Activated naive CD4-positive, alpha-beta T cell treated with Interleukin-2 at 50 U/mL for 16 hours (primary cell): ENCODE measurements around the gene SPPL2B.

Experiments
- DNase-seq: peaks from one replicate; pipeline ENCODE4 v3.0.0-alpha.2; 2020

SPPL2B gene

GRCh38 chr19:2356036-2356646 lies 27.7 kb downstream of the SPPL2B start:
- DNase-seq, result no peak

- DNase-seq, result no peak
These were observed 29.1 kb downstream of the SPPL2B start for GRCh38 chr19:2357279-2358206.

- DNase-seq, result no peak
These were observed 30.2 kb downstream of the SPPL2B start for GRCh38 chr19:2358548-2359173.

- no peak for DNase-seq
These were observed 31.7 kb downstream of the SPPL2B start, which contains the start of gene TMPRSS9 for GRCh38 chr19:2359992-2360685. TMPRSS9 (plus strand) TSS chr19:2360265; CDS start chr19:2389786, 29,521 bp downstream.

- DNase-seq, result no peak
These were observed 32.3 kb downstream of the SPPL2B start for GRCh38 chr19:2360833-2361232.

- no peak for DNase-seq
These were observed 33.0 kb downstream of the SPPL2B start for GRCh38 chr19:2361246-2362045.

- no peak for DNase-seq
These were observed 33.8 kb downstream of the SPPL2B start for GRCh38 chr19:2362046-2362969.

GRCh38 chr19:2362970-2363300 lies 34.5 kb downstream of the SPPL2B start:
- DNase-seq, result no peak

GRCh38 chr19:2363419-2363818 lies 34.9 kb downstream of the SPPL2B start:
- DNase-seq, result no peak

GRCh38 chr19:2365201-2365970 lies 36.9 kb downstream of the SPPL2B start:
- DNase-seq, result no peak

GRCh38 chr19:2371656-2372055 lies 43.2 kb downstream of the SPPL2B start:
- no peak for DNase-seq

GRCh38 chr19:2372076-2372612 lies 43.7 kb downstream of the SPPL2B start:
- DNase-seq, result no peak

- DNase-seq, result no peak
These were observed 46.3 kb downstream of the SPPL2B start for GRCh38 chr19:2374808-2375207.

- no peak for DNase-seq
These were observed 47.1 kb downstream of the SPPL2B start for GRCh38 chr19:2375353-2376121.

GRCh38 chr19:2376784-2377519 lies 48.5 kb downstream of the SPPL2B start:
- DNase-seq, result no peak

GRCh38 chr19:2380567-2380966 lies 52.1 kb downstream of the SPPL2B start:
- no peak for DNase-seq

GRCh38 chr19:2381148-2381820 lies 52.8 kb downstream of the SPPL2B start:
- no peak for DNase-seq
